H9 (cell line): ENCODE data around the gene DSCAM. TPM values are rescaled to one million over a fixed set of nuclear protein-coding genes. Genes with fewer than 3 reads are reported as not detected.

Source experiments
- DNase-seq: peaks from one replicate; pipeline ENCODE4 v3.0.0-alpha.2; 2017
- H2AFZ ChIP-seq: one replicate; pipeline ENCODE4 v1.6.1; 2013; ENCODE audit warnings: mild to moderate bottlenecking, low read length, control low read depth, moderate library complexity
- H2AK5ac ChIP-seq: 2 replicates; pipeline ENCODE4 v1.6.1; 2013; ENCODE audit warnings: low read length, control low read depth, mixed read lengths; ENCODE audit not compliant: insufficient read length
- H2BK120ac ChIP-seq: one replicate; pipeline ENCODE4 v1.6.1; 2013; ENCODE audit warnings: low read depth, mild to moderate bottlenecking, low read length, control low read depth, inconsistent platforms; ENCODE audit not compliant: poor library complexity, severe bottlenecking
- H2BK12ac ChIP-seq: 2 replicates; pipeline ENCODE4 v1.6.1; 2013; ENCODE audit warnings: low read length, control low read depth, mixed read lengths, low read depth; ENCODE audit not compliant: insufficient read length
- H2BK15ac ChIP-seq: 2 replicates; pipeline ENCODE4 v1.6.1; 2013; ENCODE audit warnings: low read depth, low read length, control low read depth
- H2BK20ac ChIP-seq: one replicate; pipeline ENCODE4 v1.6.1; 2013; ENCODE audit warnings: low read depth, mild to moderate bottlenecking, low read length, control low read depth, inconsistent platforms; ENCODE audit not compliant: poor library complexity, severe bottlenecking
- H2BK5ac ChIP-seq: 2 replicates; pipeline ENCODE4 v1.6.1; 2013; ENCODE audit warnings: low read length, control low read depth, mixed read lengths; ENCODE audit not compliant: insufficient read length
- H3K14ac ChIP-seq: 2 replicates; pipeline ENCODE4 v1.6.1; 2013; ENCODE audit warnings: low read length, control low read depth; ENCODE audit not compliant: insufficient read depth
- H3K18ac ChIP-seq: 2 replicates; pipeline ENCODE4 v1.6.1; 2013; ENCODE audit warnings: low read depth, mild to moderate bottlenecking, mixed read lengths, low read length, control low read depth; ENCODE audit not compliant: insufficient read length
- H3K23ac ChIP-seq: 2 replicates; pipeline ENCODE4 v1.6.1; 2013; ENCODE audit warnings: low read length, control low read depth, mixed read lengths, low read depth; ENCODE audit not compliant: insufficient read length
- H3K23me2 ChIP-seq: 2 replicates; pipeline ENCODE4 v1.6.1; 2013; ENCODE audit warnings: low read depth, mild to moderate bottlenecking, mixed read lengths, low read length, control low read depth; ENCODE audit not compliant: insufficient read length, poor library complexity, severe bottlenecking
- H3K27ac ChIP-seq: 2 replicates; pipeline ENCODE4 v1.5.1; 2013; ENCODE audit warnings: low read length, control low read depth, mixed read lengths, low read depth; ENCODE audit not compliant: insufficient read length
- H3K27me3 ChIP-seq: 2 replicates; pipeline ENCODE4 v1.6.1; 2013; ENCODE audit warnings: low read length, control low read depth, inconsistent platforms; ENCODE audit not compliant: insufficient read depth
- H3K4ac ChIP-seq: 2 replicates; pipeline ENCODE4 v1.6.1; 2013; ENCODE audit warnings: low read depth, mild to moderate bottlenecking, control low read depth, inconsistent platforms, low read length, moderate library complexity
- H3K4me1 ChIP-seq: 2 replicates; pipeline ENCODE4 v1.6.1; 2013; ENCODE audit warnings: low read length, control low read depth, inconsistent platforms; ENCODE audit not compliant: insufficient read depth
- H3K4me2 ChIP-seq: 2 replicates; pipeline ENCODE4 v1.6.1; 2013; ENCODE audit warnings: low read length, control low read depth, mixed read lengths; ENCODE audit not compliant: insufficient read length, insufficient read depth
- H3K56ac ChIP-seq: 2 replicates; pipeline ENCODE4 v1.6.1; 2013; ENCODE audit warnings: low read depth, mild to moderate bottlenecking, mixed read lengths, low read length, control low read depth; ENCODE audit not compliant: insufficient read length
- H3K79me1 ChIP-seq: 2 replicates; pipeline ENCODE4 v1.6.1; 2013; ENCODE audit warnings: low read depth, mild to moderate bottlenecking, moderate library complexity, low read length, control low read depth, inconsistent platforms; ENCODE audit not compliant: insufficient read depth, poor library complexity, severe bottlenecking
- H3K79me2 ChIP-seq: 2 replicates; pipeline ENCODE4 v1.6.1; 2013; ENCODE audit warnings: low read length, control low read depth, inconsistent platforms; ENCODE audit not compliant: insufficient read depth
- H3K9ac ChIP-seq: 2 replicates; pipeline ENCODE4 v1.6.1; 2013; ENCODE audit warnings: low read length, control low read depth, mixed read lengths; ENCODE audit not compliant: insufficient read length; ENCODE audit errors: extremely low read depth
- H3K9me3 ChIP-seq: one replicate; pipeline ENCODE4 v1.6.1; 2013; ENCODE audit warnings: low read depth, low read length, inconsistent platforms; ENCODE audit not compliant: control insufficient read depth
- H3T11ph ChIP-seq: one replicate; pipeline ENCODE4 v1.6.1; 2013; ENCODE audit warnings: mild to moderate bottlenecking, low read length, control low read depth, inconsistent platforms
- H4K20me1 ChIP-seq: one replicate; pipeline ENCODE4 v1.6.1; 2013; ENCODE audit not compliant: control insufficient read depth, insufficient read length, insufficient read depth
- H4K5ac ChIP-seq: 2 replicates; pipeline ENCODE4 v1.6.1; 2013; ENCODE audit warnings: low read depth, mild to moderate bottlenecking, mixed read lengths, low read length, control low read depth; ENCODE audit not compliant: insufficient read length
- H4K8ac ChIP-seq: replicated peaks from 2 replicates; pipeline ENCODE4 v1.6.1; 2013; ENCODE audit warnings: low read length, control low read depth, mixed read lengths, low read depth; ENCODE audit not compliant: insufficient read length
- H4K91ac ChIP-seq: 2 replicates; pipeline ENCODE4 v1.6.1; 2013; ENCODE audit warnings: low read depth, mild to moderate bottlenecking, moderate library complexity, mixed read lengths, low read length, control low read depth; ENCODE audit not compliant: insufficient read length
- H3K27ac Mint-ChIP-seq, 3 experiments: 2 replicates in 2 of 3; 3 replicates in 1 of 3; pipeline ENCODE4 v1.8.0; 2020 to 2021; ENCODE audit warnings: mixed read lengths in 3 of 3, mild to moderate bottlenecking in 1 of 3, moderate library complexity in 1 of 3
- H3K27me3 Mint-ChIP-seq: 2 replicates; pipeline ENCODE4 v1.8.0; 2021; ENCODE audit warnings: low read depth, mild to moderate bottlenecking, moderate library complexity, mixed read lengths
- H3K36me3 Mint-ChIP-seq, 3 experiments: 2 replicates in 2 of 3; 3 replicates in 1 of 3; pipeline ENCODE4 v1.8.0; 2020 to 2021; ENCODE audit warnings: low read depth in 3 of 3, mixed read lengths in 3 of 3; ENCODE audit not compliant: insufficient read depth in 1 of 3
- H3K4me1 Mint-ChIP-seq, 2 experiments: 2 replicates each; pipeline ENCODE4 v1.8.0; 2020; ENCODE audit warnings: mixed read lengths in 2 of 2
- H3K4me3 Mint-ChIP-seq, 2 experiments: 2 replicates in 1 of 2; 3 replicates in 1 of 2; pipeline ENCODE4 v1.8.0; 2020 to 2021; ENCODE audit warnings: mild to moderate bottlenecking in 2 of 2, mixed read lengths in 2 of 2, moderate library complexity in 1 of 2
- H3K9me3 Mint-ChIP-seq, 2 experiments: 2 replicates in 1 of 2; 3 replicates in 1 of 2; pipeline ENCODE4 v1.8.0; 2020; ENCODE audit warnings: mild to moderate bottlenecking in 2 of 2, mixed read lengths in 2 of 2, moderate library complexity in 1 of 2
- CTCF ChIP-seq: fragments of 200-600 bp; sonication (generic); conservative IDR thresholded peaks from 3 replicates; pipeline ENCODE4 v1.8.0; 2021; ENCODE audit warnings: antibody characterized with exemption, mild to moderate bottlenecking
- WGBS: extraction: QIAGEN DNeasy Blood & Tissue Kit; methylation state at CpG from one replicate; pipeline ENCODE4 v1.1.7; 2013; ENCODE audit warnings: missing lambda C conversion rate, low lambda C conversion rate, mixed read lengths; ENCODE audit not compliant: insufficient read length; ENCODE audit errors: extremely low coverage; 5-methylcytosine and 5-hydroxymethylcytosine counted together
- total RNA-seq: library from RNA; stranded (reverse); gene quantifications from 2 replicates; pipeline ENCODE4 v1.2.1, GENCODE V29; 2021

DSCAM gene
- total RNA-seq, 1 experiment from 2014 or later: 0.17 TPM

DNA sequence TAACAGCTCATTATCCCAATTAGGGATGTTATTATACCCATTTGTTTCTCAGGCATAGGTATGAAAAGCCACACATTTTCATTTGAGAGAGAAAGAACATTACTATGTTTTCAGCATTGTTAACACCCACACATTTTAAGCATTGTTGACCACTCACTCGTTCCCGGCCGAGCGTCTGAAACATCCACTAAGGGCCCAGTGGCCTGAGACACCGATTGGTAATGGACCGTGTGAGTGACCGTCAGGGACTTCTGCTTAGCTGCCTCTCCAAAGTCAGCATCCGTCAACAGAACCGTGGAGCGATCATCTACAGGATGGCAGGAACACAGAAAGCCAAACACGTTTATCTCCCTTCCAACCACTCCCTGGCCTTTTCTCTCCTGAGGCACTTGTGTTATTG lies 795.2 kb downstream of the DSCAM start:
- no peak overlapping the region for H3K4me3 Mint-ChIP-seq
- no peak overlapping the region for H2BK15ac ChIP-seq

More for the DNA sequence above, 795.2 kb downstream of the DSCAM start:
- Histone ChIP-seq H3K56ac (no peak overlapping the region), H3K18ac (no peak overlapping the region), H3K14ac (no peak overlapping the region), H3K9ac (no peak overlapping the region), H4K5ac (no peak overlapping the region), H3K4me1 (no peaks in the 10 kb centered on the region), H2BK120ac (no peak overlapping the region), H4K91ac (no peak overlapping the region), H3K4me2 (no peak overlapping the region), H3K4ac (no peak overlapping the region), H3K23ac (no peak overlapping the region), H3K27me3 (no peaks in the 10 kb centered on the region), H2BK5ac (no peak overlapping the region), H3K9me3 (no peaks in the 10 kb centered on the region), H3K27ac (no peak overlapping the region), H3K79me1 (no peaks in the 10 kb centered on the region), H3K23me2 (no peaks in the 10 kb centered on the region), H2BK20ac (no peak overlapping the region), H4K8ac (no peak overlapping the region), H3T11ph (no peak overlapping the region), H2AFZ (no peak overlapping the region), H3K79me2 (no peaks in the 10 kb centered on the region), H2AK5ac (no peak overlapping the region), H2BK12ac (no peak overlapping the region), H4K20me1 (no peaks in the 10 kb centered on the region)
- H3K27me3 Mint-ChIP-seq: no peaks in the 10 kb centered on the region
- H3K36me3 Mint-ChIP-seq: no peaks in the 10 kb centered on the region
- no CpG with 5 or more reads among the region's 11 CpGs for whole genome bisulfite sequencing
- H3K9me3 Mint-ChIP-seq: no peaks in the 10 kb centered on the region
- no peak for TF ChIP-seq CTCF
- peaks cover 12 to 17% of the 10 kb centered on the region in 2 experiments for H3K4me1 Mint-ChIP-seq
- peak overlapping the region in 1 of 3 experiments; percentile 34; a peak in 1 of 7 replicates for H3K27ac Mint-ChIP-seq
- no peak for DNase-seq
